Nucleus accumbens (tissue), 56 donors: ENCODE data around the gene CHKB.
A peak's percentile ranks its signal among the peaks of the same experiment; 100 is the strongest.
"Not testable (repeated sequence)": the region's sequence is repeated elsewhere in the genome, so short reads cannot be mapped to it uniquely, and the experiment has no call there.

Experiments used
- DNase-seq, 56 donors: peaks; one replicate each; lab custom pipeline; 2025; lab: John Stamatoyannopoulos, UW

CHKB gene

GRCh38 chr22:50535113-50535512, 47.5 kb downstream of the CHKB start:
- no peak for DNase-seq

DNA sequence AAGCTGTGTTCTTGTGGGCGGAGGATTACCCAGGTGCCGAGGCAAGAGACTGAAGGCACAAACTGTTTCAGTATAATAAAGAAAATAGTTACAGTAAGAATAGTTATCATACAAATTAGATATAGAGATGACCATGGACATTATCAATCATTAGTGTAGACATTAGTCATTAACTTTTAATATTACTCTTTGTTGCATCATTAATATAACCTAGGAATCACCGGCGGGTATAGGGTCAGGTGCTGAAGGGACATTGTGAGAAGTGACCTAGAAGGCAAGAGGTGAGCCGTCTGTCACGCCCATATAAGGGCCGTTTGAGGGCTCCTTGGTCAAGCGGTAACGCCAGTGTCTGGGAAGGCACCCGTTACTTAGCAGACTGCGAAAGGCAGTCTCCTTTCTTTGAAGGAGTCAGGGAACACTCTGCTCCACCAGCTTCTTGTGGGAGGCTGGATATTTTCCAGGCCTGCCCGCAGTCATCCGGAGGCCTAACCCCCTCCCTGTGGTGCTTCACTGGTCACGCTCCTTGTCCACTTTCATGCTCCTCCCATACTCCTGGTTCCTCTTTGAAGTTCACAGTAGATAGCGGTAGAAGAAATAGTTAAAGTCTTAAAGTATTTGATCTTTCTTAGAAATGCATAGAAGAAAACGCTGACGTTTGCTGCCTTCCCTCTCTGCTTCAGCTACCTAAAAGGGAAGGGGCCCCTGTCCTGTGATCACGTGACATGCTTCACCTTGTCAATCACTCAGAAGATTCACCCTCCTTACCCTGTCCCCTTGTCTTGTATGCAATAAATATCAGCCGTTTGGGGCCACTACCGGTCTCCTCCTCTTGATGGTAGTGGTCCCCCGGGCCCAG, 48.6 kb downstream of the CHKB start:
- DNase-seq, result not testable (repeated sequence)

DNA sequence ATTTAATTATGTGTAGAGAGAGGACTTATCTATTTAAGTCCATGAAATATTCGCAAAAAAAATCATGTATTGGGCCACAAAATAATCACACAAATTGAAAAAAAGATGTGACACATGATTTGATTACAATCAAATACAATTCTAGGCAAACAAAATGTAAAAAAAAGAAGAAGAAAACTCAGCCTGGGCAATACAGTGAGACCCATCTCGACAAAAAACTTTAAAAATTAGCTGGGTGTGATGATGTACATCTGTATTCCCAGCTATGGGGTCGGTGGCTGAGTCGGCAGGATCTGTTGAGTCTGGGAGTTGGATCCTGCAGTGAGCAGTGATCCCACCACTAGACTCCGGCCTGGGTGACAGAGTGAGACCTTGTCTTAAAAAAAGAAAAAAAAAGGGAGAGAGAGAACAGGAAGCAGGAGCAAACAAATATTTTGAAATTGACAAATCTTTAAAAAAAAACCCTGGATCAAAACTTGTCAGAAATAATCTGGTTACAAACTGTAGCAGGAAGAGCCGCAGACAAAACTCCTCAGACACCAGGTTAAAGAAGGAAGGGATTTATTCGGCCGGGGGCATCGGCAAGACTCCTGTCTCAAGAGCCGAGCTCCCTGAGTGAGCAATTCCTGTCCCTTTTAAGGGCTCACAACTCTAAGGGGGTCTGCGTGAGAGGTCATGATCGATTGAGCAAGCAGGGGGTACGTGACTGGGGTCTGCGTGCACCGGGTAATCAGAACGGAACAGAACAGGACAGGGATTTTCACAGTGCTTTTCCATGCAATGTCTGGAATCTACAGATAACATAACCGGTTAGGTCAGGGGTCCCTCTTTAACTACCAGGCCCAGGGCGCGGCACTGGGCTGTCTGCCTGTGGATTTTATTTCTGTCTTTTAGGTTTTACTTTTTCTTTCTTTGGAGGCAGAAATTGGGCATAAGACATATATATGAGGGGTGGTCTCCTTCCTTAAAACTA, 49.5 kb downstream of the CHKB start:
- no peak for DNase-seq

GRCh38 chr22:50531962-50532674, 50.5 kb downstream of the CHKB start:
- peak in 1 of 56 donors; percentile 28 for DNase-seq

DNA sequence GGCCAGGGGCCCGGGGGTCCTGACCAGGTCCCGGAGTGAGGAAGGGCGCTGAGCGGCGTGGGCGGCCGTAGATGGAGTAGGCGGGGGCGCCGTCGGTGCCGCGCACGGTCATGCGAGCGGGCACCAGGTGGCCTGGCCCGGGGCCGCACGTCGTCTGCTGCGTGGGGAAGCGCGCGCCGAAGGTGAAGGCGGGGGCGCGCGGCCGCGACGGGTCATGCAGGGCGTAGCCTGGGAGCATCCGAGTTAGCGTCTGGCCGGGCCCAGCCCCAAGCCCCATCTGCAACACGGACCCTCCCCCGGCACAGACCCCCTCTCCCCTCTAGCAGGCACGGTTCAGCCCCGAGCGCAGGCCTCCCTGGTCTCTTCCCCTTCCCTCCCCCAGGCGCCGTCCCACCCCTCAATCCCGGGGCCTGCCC, 51.1 kb downstream of the CHKB start:
- DNase-seq, result no peak

GRCh38 chr22:50530877-50531545, 51.6 kb downstream of the CHKB start:
- peak in 1 of 56 donors; percentile 6 for DNase-seq

DNA sequence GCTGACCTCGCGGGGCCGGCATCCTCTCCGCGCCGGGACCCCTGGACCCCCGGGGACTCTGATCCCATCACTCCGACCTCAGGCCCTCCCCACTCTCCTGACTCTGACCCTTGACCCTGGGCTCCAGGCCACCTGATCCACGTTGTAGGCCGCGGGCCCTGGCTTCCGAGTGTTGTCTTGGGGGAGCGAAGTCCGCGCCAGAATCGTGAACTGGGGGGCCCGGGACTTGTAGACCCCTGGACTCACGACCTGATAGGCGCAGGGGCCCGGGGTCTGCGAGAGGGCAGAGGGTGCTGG, 52.1 kb downstream of the CHKB start:
- DNase-seq, result no peak

- DNase-seq, result peak in 2 of 56 donors; percentile 13 to 24
Measured at GRCh38 chr22:50529897-50530579, 52.6 kb downstream of the CHKB start, which contains the start of gene TYMP. Gene TYMP, minus strand, starts transcription at chr22:50530012. Its CDS starts 303 bp downstream, at chr22:50529709.

DNA sequence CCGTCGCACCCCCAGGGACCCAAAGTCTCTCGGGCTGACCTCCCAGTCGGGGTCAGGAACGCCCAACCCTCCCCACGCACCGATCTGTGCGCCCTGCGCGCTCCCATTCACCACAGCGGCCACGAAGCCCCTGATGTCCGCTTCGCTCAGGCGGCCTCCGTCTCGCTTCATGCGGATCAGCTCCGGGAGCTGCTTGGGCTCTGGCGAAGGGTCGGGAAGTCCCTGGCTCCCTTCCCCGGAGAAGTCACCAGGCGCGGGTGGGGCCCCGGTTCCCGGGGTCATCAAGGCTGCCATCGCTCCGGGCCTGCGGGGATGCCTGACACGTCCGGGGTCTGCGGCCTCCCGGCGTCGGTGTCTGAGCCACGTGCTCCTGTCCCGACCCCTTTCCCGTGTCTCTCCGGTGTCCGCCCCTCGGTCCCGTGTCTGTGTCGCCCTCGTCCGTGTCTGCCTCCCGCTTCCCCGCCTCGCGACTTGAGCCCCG, 53.2 kb downstream of the CHKB start:
- no peak for DNase-seq
